MM.1S (cell line): ENCODE measurements around the gene IFI44.

Experiments used
- DNase-seq: peaks from one replicate; pipeline ENCODE4 v3.0.0-alpha.2; 2015
- H2AFZ ChIP-seq: fragments of 300-600 bp; sonication (generic); 2 replicates; pipeline ENCODE4 v1.6.0; 2016; ENCODE audit warnings: antibody characterized with exemption, low read length
- H3F3A ChIP-seq: fragments of 300-600 bp; sonication (generic); 2 replicates; pipeline ENCODE4 v1.6.1; 2016; ENCODE audit warnings: mild to moderate bottlenecking, antibody characterized with exemption, low read length, moderate library complexity, mixed read lengths; ENCODE audit not compliant: insufficient read depth
- H3K27ac ChIP-seq: fragments of 300-600 bp; sonication (generic); 2 replicates; pipeline ENCODE4 v1.5.1; 2016; ENCODE audit warnings: mild to moderate bottlenecking, low read length
- H3K27me3 ChIP-seq: fragments of 300-600 bp; sonication (generic); replicated peaks from 2 replicates; pipeline ENCODE4 v1.6.0; 2016; ENCODE audit warnings: low read length; ENCODE audit not compliant: insufficient read depth
- H3K36me3 ChIP-seq: fragments of 300-600 bp; sonication (generic); replicated peaks from 2 replicates; pipeline ENCODE4 v1.6.1; 2016; ENCODE audit warnings: mild to moderate bottlenecking, low read length, mixed read lengths; ENCODE audit not compliant: insufficient read depth
- H3K4me1 ChIP-seq: fragments of 300-600 bp; sonication (generic); 2 replicates; pipeline ENCODE4 v1.6.1; 2016; ENCODE audit warnings: low read length, mixed read lengths
- H3K4me2 ChIP-seq: fragments of 300-600 bp; sonication (generic); 2 replicates; pipeline ENCODE4 v1.6.0; 2016; ENCODE audit warnings: low read depth, low read length
- H3K4me3 ChIP-seq: fragments of 300-600 bp; sonication (generic); 2 replicates; pipeline ENCODE4 v1.5.1; 2016; ENCODE audit warnings: low read length, mixed read lengths
- H3K79me2 ChIP-seq: fragments of 300-600 bp; sonication (generic); 2 replicates; pipeline ENCODE4 v1.6.1; 2016; ENCODE audit warnings: mixed run types, low read length, mixed read lengths
- H3K9ac ChIP-seq: fragments of 300-600 bp; sonication (generic); 2 replicates; pipeline ENCODE4 v1.6.1; 2016; ENCODE audit warnings: low read length, mixed read lengths
- H3K9me2 ChIP-seq: fragments of 300-600 bp; sonication (generic); replicated peaks from 2 replicates; pipeline ENCODE4 v1.6.1; 2016; ENCODE audit warnings: mild to moderate bottlenecking, low read length, mixed read lengths; ENCODE audit not compliant: insufficient read depth
- H3K9me3 ChIP-seq: fragments of 300-600 bp; sonication (generic); replicated peaks from 2 replicates; pipeline ENCODE4 v1.6.1; 2016; ENCODE audit warnings: mild to moderate bottlenecking, low read length, mixed read lengths; ENCODE audit not compliant: insufficient read depth
- H4K20me1 ChIP-seq: fragments of 300-600 bp; sonication (generic); 2 replicates; pipeline ENCODE4 v1.6.1; 2016; ENCODE audit warnings: mild to moderate bottlenecking, low read length, moderate library complexity, mixed read lengths; ENCODE audit not compliant: insufficient read depth
- CTCF ChIP-seq: fragments of 300-600 bp; sonication (generic); IDR thresholded peaks from 2 replicates; pipeline ENCODE4 v1.5.1; 2016; ENCODE audit warnings: antibody characterized with exemption, low read length, mixed read lengths
- EZH2 ChIP-seq: fragments of 300-600 bp; sonication (generic); optimal IDR thresholded peaks from 2 replicates; pipeline ENCODE3; 2017; ENCODE audit warnings: low read depth, mild to moderate bottlenecking, antibody characterized with exemption, low read length, mixed read lengths
- EZH2phosphoT487 ChIP-seq: fragments of 300-600 bp; sonication (generic); IDR thresholded peaks from 2 replicates; pipeline ENCODE4 v1.6.1; 2018; ENCODE audit warnings: antibody characterized with exemption, low read length

IFI44 gene

GRCh38 chr1:78690516-78690915 lies 40.9 kb downstream of the IFI44 start:
- Histone ChIP-seq H3K79me2 (no peaks in the 10 kb centered on the region), H3K36me3 (no peaks in the 10 kb centered on the region), H3F3A (no peaks in the 10 kb centered on the region), H2AFZ (no peak overlapping the region), H4K20me1 (no peaks in the 10 kb centered on the region), H3K27me3 (no peaks in the 10 kb centered on the region), H3K4me2 (no peak overlapping the region), H3K9ac (no peak overlapping the region), H3K27ac (no peak overlapping the region), H3K4me3 (no peak overlapping the region), H3K9me2 (no peaks in the 10 kb centered on the region), H3K9me3 (no peaks in the 10 kb centered on the region), H3K4me1 (no peaks in the 10 kb centered on the region)
- TF ChIP-seq EZH2phosphoT487 = no peak
- TF ChIP-seq CTCF = no peak
- no peak for TF ChIP-seq EZH2
- DNase-seq = no peak

DNA sequence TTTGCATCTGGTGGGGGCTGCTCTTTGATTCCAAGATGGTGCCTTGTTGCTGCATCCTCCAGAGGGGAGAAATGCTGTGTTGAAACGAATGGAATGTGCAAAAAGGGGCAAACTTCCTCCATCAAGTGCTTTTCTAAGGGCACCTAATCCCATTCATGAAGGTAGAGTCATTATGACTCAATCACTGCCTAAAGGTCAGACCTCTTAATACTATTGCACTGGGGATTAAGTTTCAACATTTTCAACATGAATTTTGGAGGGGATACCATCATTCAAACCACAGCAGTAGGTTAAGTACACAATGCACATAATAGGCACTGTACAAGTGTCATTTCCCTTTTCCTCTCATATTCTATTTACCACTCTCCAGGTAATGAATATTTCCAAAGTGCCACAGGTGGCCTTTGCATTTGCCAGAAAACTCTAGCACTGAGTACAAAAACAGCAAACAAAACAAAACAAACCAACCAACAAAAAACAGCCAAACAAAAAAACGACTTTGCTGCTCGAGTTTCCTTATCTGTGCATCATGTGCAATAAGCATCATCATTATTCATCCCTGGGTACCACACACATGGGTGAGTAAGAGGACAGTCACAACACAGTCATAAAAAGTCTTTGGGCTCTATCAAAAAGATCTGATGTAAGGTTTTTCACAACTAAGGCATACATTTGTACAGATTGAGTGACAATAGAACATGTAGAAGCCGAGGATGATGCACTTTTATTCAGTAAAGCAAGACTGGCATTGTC lies 42.5 kb downstream of the IFI44 start:
- no peak for TF ChIP-seq CTCF
- TF ChIP-seq EZH2 = no peak
- no peak for TF ChIP-seq EZH2phosphoT487
- H3K79me2 ChIP-seq = no peaks in the 10 kb centered on the region
- H3K9ac ChIP-seq = no peak overlapping the region
- no peak overlapping the region for H3K27ac ChIP-seq
- no peak for DNase-seq
- no peaks in the 10 kb centered on the region for H3F3A ChIP-seq
- H3K27me3 ChIP-seq = no peaks in the 10 kb centered on the region
- no peak overlapping the region for H2AFZ ChIP-seq
- H3K9me2 ChIP-seq = no peaks in the 10 kb centered on the region
- no peak overlapping the region for H3K4me3 ChIP-seq
- no peaks in the 10 kb centered on the region for H4K20me1 ChIP-seq
- H3K4me1 ChIP-seq = no peaks in the 10 kb centered on the region
- no peaks in the 10 kb centered on the region for H3K9me3 ChIP-seq
- H3K36me3 ChIP-seq = no peaks in the 10 kb centered on the region
- H3K4me2 ChIP-seq = no peak overlapping the region

GRCh38 chr1:78699813-78700212 lies 50.2 kb downstream of the IFI44 start:
- Histone ChIP-seq H3K9me3 (no peaks in the 10 kb centered on the region), H3K36me3 (no peaks in the 10 kb centered on the region), H3K4me1 (no peaks in the 10 kb centered on the region), H3K27me3 (no peaks in the 10 kb centered on the region), H3K79me2 (no peaks in the 10 kb centered on the region), H3F3A (no peaks in the 10 kb centered on the region), H3K9me2 (no peaks in the 10 kb centered on the region), H3K27ac (no peak overlapping the region), H4K20me1 (no peaks in the 10 kb centered on the region), H3K4me2 (no peak overlapping the region), H3K4me3 (no peak overlapping the region), H2AFZ (no peak overlapping the region), H3K9ac (no peak overlapping the region)
- no peak for DNase-seq
- TF ChIP-seq CTCF (no peak), EZH2 (no peak), EZH2phosphoT487 (no peak)
